Small intestine (tissue), 16 donors: ENCODE measurements around the gene DCTPP1. TPM values are rescaled to one million over a fixed set of nuclear protein-coding genes. Genes with fewer than 3 reads are reported as not detected.
"Not testable (repeated sequence)": the region's sequence is repeated elsewhere in the genome, so short reads cannot be mapped to it uniquely, and the experiment has no call there.

Experiments
- DNase-seq, 2 donors: peaks; one replicate each; pipeline versions ENCODE4 v3.0.0 to v3.0.0-alpha.2; 2013
- FAIRE-seq: peaks from 2 replicates; lab custom pipeline; 2012; peaks lifted over from hg19 to GRCh38; lab: Jason Lieb, UNC
- H3K27ac ChIP-seq, 3 donors: one replicate each; pipeline ENCODE4 v1.5.1; 2013; ENCODE audit warnings: low read length in 2 of 3, mild to moderate bottlenecking in 2 of 3, control low read depth in 1 of 3, inconsistent platforms in 1 of 3, low read depth in 1 of 3, moderate library complexity in 1 of 3
- H3K27me3 ChIP-seq, 3 donors: one replicate each; pipeline ENCODE4 v1.6.1; 2013; ENCODE audit warnings: low read length in 3 of 3, inconsistent platforms in 1 of 3; ENCODE audit not compliant: control insufficient read depth in 3 of 3, insufficient read depth in 3 of 3
- H3K36me3 ChIP-seq, 3 donors: one replicate each; pipeline ENCODE4 v1.6.1; 2013; ENCODE audit warnings: low read length in 3 of 3, inconsistent platforms in 1 of 3, low read depth in 1 of 3, mild to moderate bottlenecking in 1 of 3, moderate library complexity in 1 of 3; ENCODE audit not compliant: control insufficient read depth in 3 of 3, insufficient read depth in 2 of 3
- H3K4me1 ChIP-seq, 3 donors: one replicate each; pipeline ENCODE4 v1.6.1; 2013; ENCODE audit warnings: low read length in 2 of 3, inconsistent platforms in 1 of 3, low read depth in 1 of 3, mild to moderate bottlenecking in 1 of 3, moderate library complexity in 1 of 3; ENCODE audit not compliant: control insufficient read depth in 3 of 3, insufficient read depth in 2 of 3
- H3K4me3 ChIP-seq, 3 donors: one replicate each; pipeline ENCODE4 v1.5.1; 2013; ENCODE audit warnings: low read length in 3 of 3, control low read depth in 1 of 3, inconsistent platforms in 1 of 3, low read depth in 1 of 3, mild to moderate bottlenecking in 1 of 3, moderate library complexity in 1 of 3
- H3K9me3 ChIP-seq, 2 donors: one replicate each; pipeline ENCODE4 v1.6.1; 2013; ENCODE audit warnings: low read depth in 1 of 2, low read length in 1 of 2; ENCODE audit not compliant: control insufficient read depth in 2 of 2, insufficient read depth in 1 of 2
- WGBS, 3 donors: extraction: QIAGEN DNeasy Blood & Tissue Kit; methylation state at CpG; one replicate each; pipeline ENCODE4 v1.1.7; 2013; 5-methylcytosine and 5-hydroxymethylcytosine counted together
- long read RNA-seq, 10 donors: transcript quantifications; one replicate each; lab custom pipeline, GENCODE V29; 2026
- polyA plus RNA-seq, 4 donors: library from polyadenylated mRNA; stranded (reverse) in 3 of 4; unstranded in 1 of 4; fragments of 200-250 nt in 3 of 4; fragments of 120-200 nt in 1 of 4; gene quantifications; one replicate each; pipeline versions ENCODE4 v1.2.1 to v1.2.3, GENCODE V29; 2013
- donor health status: healthy with polysubstance abuse.
- donor health status: control.
- donor health status: control.
- donor health status: Bipolar disorder and iron deficiency.
- donor health status: healthy.

Gene DCTPP1
- 100 to 1,000 TPM in 1 of 4 donors, 10 to 100 TPM in 3; 42.4 to 116 (median 58.9) TPM for polyA plus RNA-seq
- long read RNA-seq, donor 1: 0 reads
- long read RNA-seq, donor 2, transcript DCTPP1-201 (3 exons, 1,222 nt): major isoform, 13 of 14 reads
- long read RNA-seq, donor 2, partial matches to known transcripts: 0 of 14 reads
- long read RNA-seq, donor 2, other reads (novel, unspliced or antisense): 0 of 14 reads
- long read RNA-seq, donor 3, transcript DCTPP1-201 (3 exons, 1,222 nt): major isoform, 26 of 30 reads
- long read RNA-seq, donor 3, partial matches to known transcripts: 0 of 30 reads
- long read RNA-seq, donor 3, other reads (novel, unspliced or antisense): 0 of 30 reads
- long read RNA-seq, donor 4: 0 reads
- long read RNA-seq, donor 5, transcript DCTPP1-201 (3 exons, 1,222 nt): major isoform, 7 of 9 reads
- long read RNA-seq, donor 5, partial matches to known transcripts: 0 of 9 reads
- long read RNA-seq, donor 5, other reads (novel, unspliced or antisense): 0 of 9 reads
- long read RNA-seq, donor 6, transcript DCTPP1-201 (3 exons, 1,222 nt): major isoform, 26 of 27 reads
- long read RNA-seq, donor 6, partial matches to known transcripts: 0 of 27 reads
- long read RNA-seq, donor 6, other reads (novel, unspliced or antisense): 0 of 27 reads
- long read RNA-seq, donor 7, transcript DCTPP1-201 (3 exons, 1,222 nt): major isoform, 39 of 55 reads
- long read RNA-seq, donor 7, partial matches to known transcripts: 13 of 55 reads
- long read RNA-seq, donor 7, other reads (novel, unspliced or antisense): 0 of 55 reads
- long read RNA-seq, donor 8, partial matches to known transcripts: 0 of 5 reads
- long read RNA-seq, donor 8, other reads (novel, unspliced or antisense): 0 of 5 reads
- long read RNA-seq, donor 9, transcript DCTPP1-201 (3 exons, 1,222 nt): major isoform, 6 of 7 reads
- long read RNA-seq, donor 9, partial matches to known transcripts: 0 of 7 reads
- long read RNA-seq, donor 9, other reads (novel, unspliced or antisense): 0 of 7 reads
- long read RNA-seq, donor 10, transcript DCTPP1-204 (2 exons, 853 nt): minor isoform, 5 of 60 reads
- long read RNA-seq, donor 10, transcript DCTPP1-201 (3 exons, 1,222 nt): major isoform, 55 of 60 reads
- long read RNA-seq, donor 10, partial matches to known transcripts: 0 of 60 reads
- long read RNA-seq, donor 10, other reads (novel, unspliced or antisense): 0 of 60 reads

- peak within 1 kb of the TSS; percentile 67 to 88 (median 74) for H3K27ac ChIP-seq
- DNase-seq (peak; percentile 98 to 100), FAIRE-seq (peak; percentile 33)
- 0 to 1% (median 0%) methylated on average over 46 to 49 of the region's 49 CpGs for WGBS, 3 donors
- peak within 1 kb of the TSS; percentile 73 to 87 (median 81) for H3K4me3 ChIP-seq
- H3K27me3 ChIP-seq: no peaks in the 10 kb centered on the region
- peaks cover 0 to 31% (median 2%) of the 10 kb centered on the region in 3 donors for H3K36me3 ChIP-seq
- H3K4me1 ChIP-seq: peaks cover 0 to 13% (median 7%) of the 10 kb centered on the region in 3 donors
- H3K9me3 ChIP-seq: no peaks in the 10 kb centered on the region
These were observed at the start of gene DCTPP1 for GRCh38 chr16:30429678-30430427. Gene DCTPP1 (minus strand): TSS chr16:30430030. CDS start chr16:30429980, 50 bp downstream.

GRCh38 chr16:30478766-30479478 is 49.1 kb upstream of the DCTPP1 start:
- H3K27ac ChIP-seq: no peak overlapping the region
- WGBS, 3 donors: 91 to 93% (median 93%) methylated on average over 12 of the region's 12 CpGs
- no peaks in the 10 kb centered on the region for H3K9me3 ChIP-seq
- FAIRE-seq: no peak
- DNase-seq: no peak
- H3K4me3 ChIP-seq: no peak overlapping the region
- H3K27me3 ChIP-seq: peaks cover 0 to 6% (median 0%) of the 10 kb centered on the region in 3 donors
- peaks cover 0 to under 1% (median 0%) of the 10 kb centered on the region in 3 donors for H3K36me3 ChIP-seq
- no peaks in the 10 kb centered on the region for H3K4me1 ChIP-seq

DNA sequence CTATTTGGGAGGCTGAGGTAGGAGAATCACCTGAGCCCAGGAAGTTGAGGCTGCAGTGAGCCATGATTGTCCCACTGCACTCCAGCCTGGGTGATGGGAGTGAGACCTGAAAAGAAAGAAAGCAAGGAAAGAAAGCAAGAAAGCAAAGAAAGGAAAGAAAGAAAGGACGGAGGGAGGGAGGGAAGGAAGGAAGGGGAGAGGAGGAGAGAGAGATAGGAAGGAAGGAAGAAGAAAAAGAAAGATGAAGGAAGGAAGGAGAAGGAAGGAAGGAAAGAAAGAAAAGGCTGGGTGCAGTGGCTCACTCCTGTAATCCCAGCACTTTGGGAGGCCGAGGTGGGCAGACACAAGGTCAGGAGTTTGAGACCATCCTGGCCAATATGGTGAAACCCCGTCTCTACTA is 47.9 kb upstream of the DCTPP1 start:
- H3K4me1 ChIP-seq, H3K36me3 ChIP-seq, H3K9me3 ChIP-seq, FAIRE-seq, H3K4me3 ChIP-seq, H3K27ac ChIP-seq, DNase-seq: not testable (repeated sequence)
- WGBS, 3 donors: 88 to 92% (median 90%) methylated on average over 3 of the region's 3 CpGs
- H3K27me3 ChIP-seq: peaks cover 0 to 14% (median 0%) of the 10 kb centered on the region in 3 donors

- Histone ChIP-seq H3K9me3 (no peaks in the 10 kb centered on the region), H3K4me3 (no peak overlapping the region), H3K36me3 (no peaks in the 10 kb centered on the region), H3K4me1 (no peaks in the 10 kb centered on the region), H3K27ac (no peak overlapping the region), H3K27me3 (peaks cover 0 to 14% (median 0%) of the 10 kb centered on the region in 3 donors)
- FAIRE-seq: no peak
- no peak for DNase-seq
- 56 to 68% (median 61%) methylated on average over 3 of the region's 3 CpGs for WGBS, 3 donors
These were observed 47.2 kb upstream of the DCTPP1 start for GRCh38 chr16:30476991-30477390.

GRCh38 chr16:30474684-30475083 is 44.9 kb upstream of the DCTPP1 start:
- H3K27me3 ChIP-seq: peaks cover 0 to 14% (median 0%) of the 10 kb centered on the region in 3 donors
- H3K27ac ChIP-seq: no peak overlapping the region
- H3K4me3 ChIP-seq: no peak overlapping the region
- H3K9me3 ChIP-seq: no peaks in the 10 kb centered on the region
- 72 to 83% (median 81%) methylated on average over 7 of the region's 7 CpGs for WGBS, 3 donors
- DNase-seq (no peak), FAIRE-seq (no peak)
- H3K36me3 ChIP-seq: no peaks in the 10 kb centered on the region
- H3K4me1 ChIP-seq: no peaks in the 10 kb centered on the region

DNA sequence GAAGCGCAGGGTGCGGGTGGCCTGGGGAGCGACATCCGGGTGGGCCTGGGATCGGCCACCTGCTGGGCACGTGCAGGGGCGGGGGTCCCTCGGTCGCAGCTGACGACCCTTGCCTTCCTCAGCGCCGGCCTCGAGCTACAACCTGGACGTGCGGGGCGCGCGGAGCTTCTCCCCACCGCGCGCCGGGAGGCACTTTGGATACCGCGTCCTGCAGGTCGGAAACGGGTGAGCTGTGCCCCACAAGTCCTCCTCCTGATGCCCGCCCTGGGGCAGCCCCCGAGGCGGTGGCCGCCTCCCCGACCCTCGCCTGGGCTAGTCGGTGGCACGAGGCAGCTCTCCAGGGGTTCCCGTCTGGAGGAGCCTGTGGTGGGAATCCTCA is 44.2 kb upstream of the DCTPP1 start:
- H3K4me1 ChIP-seq: no peaks in the 10 kb centered on the region
- no peaks in the 10 kb centered on the region for H3K36me3 ChIP-seq
- peak overlapping the region in 1 of 3 donors; percentile 70 for H3K27ac ChIP-seq
- H3K9me3 ChIP-seq: no peaks in the 10 kb centered on the region
- H3K27me3 ChIP-seq: peaks cover 0 to 14% (median 0%) of the 10 kb centered on the region in 3 donors
- whole genome bisulfite sequencing, 3 donors: 46 to 72% (median 69%) methylated on average over 35 of the region's 35 CpGs
- peak overlapping the region in 2 of 3 donors; percentile 38 to 49 for H3K4me3 ChIP-seq
- DNase-seq (no peak), FAIRE-seq (no peak)
